ENCODE measurements around the gene DUOX2.
"Not testable (repeated sequence)": the region's sequence is repeated elsewhere in the genome, so short reads cannot be mapped to it uniquely, and the experiment has no call there.

DUOX2 gene

DNA sequence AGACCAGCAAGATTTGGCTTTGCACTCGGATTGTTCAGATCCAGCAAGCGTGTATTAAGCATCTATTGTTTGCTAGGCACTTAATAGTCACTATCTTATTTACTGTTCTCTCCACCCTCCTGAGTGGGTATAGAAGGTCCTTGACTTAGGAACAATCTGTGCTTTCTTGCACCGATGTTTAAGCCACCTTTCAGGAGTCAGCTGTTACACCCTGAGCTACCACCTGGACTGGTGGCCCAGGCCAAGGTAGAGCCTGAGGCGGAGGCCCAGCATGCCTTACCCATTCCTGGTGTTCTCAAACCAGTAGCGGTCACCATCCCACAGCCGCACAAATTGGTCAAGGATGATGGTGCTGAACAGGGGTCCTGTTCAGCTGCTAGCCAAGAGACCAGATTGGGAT is 25.8 kb upstream of the DUOX2 start:
- 92 to 95% methylated on average over 6 of the region's 6 CpGs for WGBS, 2 experiments
- H3K4me1 ChIP-seq (ENCODE audit: control insufficient read depth, insufficient read depth, low read length): no peaks in the 10 kb centered on the region
- no peaks in the 10 kb centered on the region for H3K9me3 ChIP-seq (ENCODE audit: control insufficient read depth, low read length)
- H3K27ac ChIP-seq (ENCODE audit: insufficient read depth, low read depth, low read length, poor library complexity, severe bottlenecking): no peak overlapping the region
- no peaks in the 10 kb centered on the region for H3K36me3 ChIP-seq (ENCODE audit: control insufficient read depth, insufficient read depth, low read length)
- peaks cover 22% of the 10 kb centered on the region for H3K27me3 ChIP-seq (ENCODE audit: control insufficient read depth, insufficient read depth, low read length, poor library complexity, severe bottlenecking)
- no peak overlapping the region for H3K4me3 ChIP-seq (ENCODE audit: insufficient read depth, low read depth, low read length)

DNA sequence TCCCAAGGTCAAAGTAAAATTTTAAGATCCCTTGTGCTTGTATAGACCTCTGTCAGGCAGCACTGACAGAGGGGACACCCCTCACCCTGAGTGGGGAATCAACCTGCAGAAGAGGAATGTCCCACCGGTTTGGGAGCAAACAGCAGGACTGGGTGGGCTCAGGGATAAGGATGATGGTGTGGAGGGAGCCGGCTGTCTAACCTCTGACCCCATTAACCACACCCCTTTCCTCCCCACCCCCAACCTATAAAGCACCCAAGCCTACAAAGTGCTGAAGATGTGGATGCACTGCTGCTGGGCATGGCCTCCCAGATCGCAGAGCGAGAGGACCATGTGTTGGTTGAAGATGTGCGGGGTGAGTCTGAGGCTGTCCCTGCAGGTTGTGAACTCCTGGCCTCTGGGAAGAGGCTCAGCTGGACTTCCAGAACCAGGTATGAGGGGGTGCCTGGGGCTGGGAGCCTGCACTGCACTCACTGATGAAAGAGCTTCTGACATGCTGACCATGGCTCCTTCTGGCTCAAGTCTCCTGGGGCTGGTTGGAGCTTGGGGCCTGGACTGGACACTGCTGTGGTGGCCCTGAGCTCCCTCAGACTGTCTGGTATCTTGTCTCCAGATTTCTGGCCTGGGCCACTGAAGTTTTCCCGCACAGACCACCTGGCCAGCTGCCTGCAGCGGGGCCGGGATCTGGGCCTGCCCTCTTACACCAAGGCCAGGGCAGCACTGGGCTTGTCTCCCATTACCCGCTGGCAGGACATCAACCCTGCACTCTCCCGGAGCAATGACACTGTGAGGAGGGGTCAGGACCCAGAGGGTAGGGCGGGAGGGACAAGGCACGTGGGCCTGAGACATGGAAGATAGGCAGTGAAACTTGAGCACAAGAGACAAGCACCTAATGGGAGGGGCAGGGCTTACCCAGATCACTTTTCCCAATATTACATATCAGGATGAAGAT is 25.1 kb upstream of the DUOX2 start:
- H3K27me3 ChIP-seq (ENCODE audit: control insufficient read depth, insufficient read depth, low read length, poor library complexity, severe bottlenecking): peaks cover 29% of the 10 kb centered on the region
- WGBS, 2 experiments: 81 to 87% methylated on average over 11 of the region's 12 CpGs
- no peak overlapping the region for H3K27ac ChIP-seq (ENCODE audit: insufficient read depth, low read depth, low read length, poor library complexity, severe bottlenecking)
- H3K4me1 ChIP-seq (ENCODE audit: control insufficient read depth, insufficient read depth, low read length): no peaks in the 10 kb centered on the region
- H3K4me3 ChIP-seq (ENCODE audit: insufficient read depth, low read depth, low read length): no peak overlapping the region
- no peaks in the 10 kb centered on the region for H3K36me3 ChIP-seq (ENCODE audit: control insufficient read depth, insufficient read depth, low read length)
- no peaks in the 10 kb centered on the region for H3K9me3 ChIP-seq (ENCODE audit: control insufficient read depth, low read length)

DNA sequence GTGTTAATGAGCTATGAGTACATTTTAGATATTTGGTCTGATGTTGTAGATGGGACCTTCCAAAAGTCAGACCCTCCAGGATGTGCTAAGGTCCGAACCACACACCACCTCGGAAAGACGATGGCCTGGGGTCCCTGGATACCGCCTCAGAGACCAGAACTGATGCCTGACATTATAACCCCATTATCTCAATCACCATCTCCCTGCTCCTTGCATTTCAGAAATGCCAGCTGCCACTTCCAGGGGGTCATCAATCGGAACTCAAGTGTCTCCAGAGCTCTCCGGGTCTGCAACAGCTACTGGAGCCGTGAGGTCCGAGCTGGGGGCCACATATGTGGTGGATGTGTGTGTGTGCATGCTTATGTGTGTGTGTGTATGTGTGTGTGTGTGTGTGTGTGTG is 23.7 kb upstream of the DUOX2 start:
- Histone ChIP-seq H3K36me3 (ENCODE audit: control insufficient read depth, insufficient read depth, low read length) (no peaks in the 10 kb centered on the region), H3K9me3 (ENCODE audit: control insufficient read depth, low read length) (no peaks in the 10 kb centered on the region), H3K27ac (ENCODE audit: insufficient read depth, low read depth, low read length, poor library complexity, severe bottlenecking) (no peak overlapping the region), H3K4me1 (ENCODE audit: control insufficient read depth, insufficient read depth, low read length) (no peaks in the 10 kb centered on the region), H3K27me3 (ENCODE audit: control insufficient read depth, insufficient read depth, low read length, poor library complexity, severe bottlenecking) (peaks cover 43% of the 10 kb centered on the region), H3K4me3 (ENCODE audit: insufficient read depth, low read depth, low read length) (no peak overlapping the region)
- 93 to 94% methylated on average over 8 of the region's 8 CpGs for WGBS, 2 experiments

DNA sequence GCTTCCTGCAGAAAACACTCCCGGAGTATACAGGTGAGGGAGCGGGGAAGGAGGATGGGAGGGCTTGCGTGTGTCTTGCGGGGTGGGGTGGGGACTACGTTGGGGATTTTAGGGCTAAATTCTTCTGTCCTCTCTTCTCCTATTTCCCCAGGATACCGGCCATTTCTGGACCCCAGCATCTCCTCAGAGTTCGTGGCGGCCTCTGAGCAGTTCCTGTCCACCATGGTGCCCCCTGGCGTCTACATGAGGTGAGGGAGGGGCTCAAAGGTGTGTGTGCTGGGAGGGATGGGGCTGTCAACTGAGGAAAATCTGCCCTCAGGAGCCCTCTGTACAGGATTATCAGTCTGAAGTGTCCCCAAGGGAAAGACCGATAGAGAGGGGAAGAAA is 22.4 kb upstream of the DUOX2 start:
- Histone ChIP-seq H3K36me3 (ENCODE audit: control insufficient read depth, insufficient read depth, low read length) (no peaks in the 10 kb centered on the region), H3K27ac (ENCODE audit: insufficient read depth, low read depth, low read length, poor library complexity, severe bottlenecking) (no peak overlapping the region), H3K4me1 (ENCODE audit: control insufficient read depth, insufficient read depth, low read length) (no peaks in the 10 kb centered on the region), H3K27me3 (ENCODE audit: control insufficient read depth, insufficient read depth, low read length, poor library complexity, severe bottlenecking) (peaks cover 56% of the 10 kb centered on the region), H3K4me3 (ENCODE audit: insufficient read depth, low read depth, low read length) (no peak overlapping the region), H3K9me3 (ENCODE audit: control insufficient read depth, low read length) (no peaks in the 10 kb centered on the region)
- WGBS, 2 experiments: 33 to 47% methylated on average over 9 to 10 of the region's 10 CpGs

DNA sequence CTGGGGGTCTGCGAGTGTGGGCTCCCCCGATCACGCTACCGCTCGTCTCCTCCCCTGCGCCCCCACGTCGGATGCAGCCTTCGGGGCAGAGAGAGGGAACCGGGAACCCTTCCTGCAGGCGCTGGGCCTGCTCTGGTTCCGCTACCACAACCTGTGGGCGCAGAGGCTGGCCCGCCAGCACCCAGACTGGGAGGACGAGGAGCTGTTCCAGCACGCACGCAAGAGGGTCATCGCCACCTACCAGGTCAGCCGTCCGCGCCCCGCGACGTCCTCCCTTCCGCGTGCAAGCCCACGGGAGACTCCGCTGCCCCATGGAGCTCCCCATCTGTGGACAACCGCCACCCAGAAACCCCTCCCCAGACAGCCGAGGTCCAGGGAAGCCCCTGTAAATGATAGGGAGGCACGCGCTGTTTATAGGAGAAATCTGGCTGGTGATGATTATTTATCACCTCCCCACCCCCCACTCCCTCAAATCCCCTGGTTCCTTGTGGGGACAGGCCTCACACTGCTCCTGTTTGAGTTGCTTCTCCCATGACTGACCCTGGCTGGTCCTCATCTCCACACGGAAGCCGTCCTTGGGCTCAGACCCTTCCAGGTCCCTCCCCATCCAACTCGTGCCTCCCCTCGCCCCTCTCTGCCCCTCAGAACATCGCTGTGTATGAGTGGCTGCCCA is 21.9 kb upstream of the DUOX2 start:
- not testable (repeated sequence) for H3K4me3 ChIP-seq (ENCODE audit: insufficient read depth, low read depth, low read length); H3K9me3 ChIP-seq (ENCODE audit: control insufficient read depth, low read length); H3K4me1 ChIP-seq (ENCODE audit: control insufficient read depth, insufficient read depth, low read length); H3K36me3 ChIP-seq (ENCODE audit: control insufficient read depth, insufficient read depth, low read length); H3K27ac ChIP-seq (ENCODE audit: insufficient read depth, low read depth, low read length, poor library complexity, severe bottlenecking)
- peaks cover 62% of the 10 kb centered on the region for H3K27me3 ChIP-seq (ENCODE audit: control insufficient read depth, insufficient read depth, low read length, poor library complexity, severe bottlenecking)
- WGBS, 2 experiments: 45 to 70% methylated on average over 7 to 11 of the region's 37 CpGs

DNA sequence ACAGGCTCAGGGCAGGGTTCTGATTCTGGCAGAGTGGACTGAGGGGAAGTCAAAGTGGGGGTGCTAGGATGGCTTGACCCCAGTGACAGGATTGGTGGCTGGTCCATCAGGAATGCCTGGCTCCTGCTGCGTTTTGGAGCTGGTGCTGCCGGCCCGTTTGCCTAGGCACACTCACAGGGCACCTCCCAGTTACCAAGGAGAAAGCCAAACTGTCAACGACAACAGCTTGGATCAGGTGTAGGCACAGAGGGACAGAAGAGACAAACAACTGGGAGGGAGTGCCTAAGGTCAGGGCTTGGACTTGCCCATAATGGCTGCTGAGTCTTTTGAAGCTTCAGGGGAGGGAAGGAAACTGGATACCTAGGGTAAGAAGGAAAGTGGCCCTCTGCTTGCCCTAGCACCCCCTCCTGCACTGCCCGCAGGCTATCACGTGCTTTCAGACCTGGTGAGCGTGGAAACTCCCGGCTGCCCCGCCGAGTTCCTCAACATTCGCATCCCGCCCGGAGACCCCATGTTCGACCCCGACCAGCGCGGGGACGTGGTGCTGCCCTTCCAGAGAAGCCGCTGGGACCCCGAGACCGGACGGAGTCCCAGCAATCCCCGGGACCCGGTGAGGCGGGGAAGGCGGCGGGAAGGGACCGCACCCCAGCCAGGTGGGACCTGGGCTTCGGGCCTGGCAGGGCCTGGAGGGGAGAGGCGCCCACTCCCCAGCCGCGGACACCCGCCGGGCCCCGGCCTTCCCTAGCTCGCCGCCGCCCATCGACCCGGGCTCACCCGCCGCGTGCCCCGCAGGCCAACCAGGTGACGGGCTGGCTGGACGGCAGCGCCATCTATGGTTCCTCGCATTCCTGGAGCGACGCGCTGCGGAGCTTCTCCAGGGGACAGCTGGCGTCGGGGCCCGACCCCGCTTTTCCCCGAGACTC is 21.0 kb upstream of the DUOX2 start:
- peaks cover 71% of the 10 kb centered on the region for H3K27me3 ChIP-seq (ENCODE audit: control insufficient read depth, insufficient read depth, low read length, poor library complexity, severe bottlenecking)
- WGBS, 2 experiments: 17 to 19% methylated on average over 56 of the region's 57 CpGs

DNA sequence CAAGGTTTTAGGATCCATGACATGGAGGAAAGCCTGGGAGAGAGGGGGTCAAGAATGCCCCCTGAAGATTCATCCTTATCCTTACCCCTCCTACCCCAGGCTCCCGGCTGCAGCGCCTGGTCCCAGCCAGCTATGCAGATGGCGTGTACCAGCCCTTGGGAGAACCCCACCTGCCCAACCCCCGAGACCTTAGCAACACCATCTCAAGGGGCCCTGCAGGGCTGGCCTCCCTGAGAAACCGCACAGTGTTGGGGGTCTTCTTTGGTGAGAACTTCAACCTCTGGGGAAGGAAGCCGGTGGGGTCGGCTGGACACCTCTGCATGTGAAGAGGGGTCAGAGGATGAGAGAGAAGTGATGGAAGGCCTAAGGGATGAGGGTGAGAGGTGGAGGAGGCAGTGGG is 20.1 kb upstream of the DUOX2 start:
- Histone ChIP-seq H3K4me3 (ENCODE audit: insufficient read depth, low read depth, low read length) (no peak overlapping the region), H3K4me1 (ENCODE audit: control insufficient read depth, insufficient read depth, low read length) (no peaks in the 10 kb centered on the region), H3K36me3 (ENCODE audit: control insufficient read depth, insufficient read depth, low read length) (no peaks in the 10 kb centered on the region), H3K27ac (ENCODE audit: insufficient read depth, low read depth, low read length, poor library complexity, severe bottlenecking) (no peak overlapping the region), H3K27me3 (ENCODE audit: control insufficient read depth, insufficient read depth, low read length, poor library complexity, severe bottlenecking) (peaks cover 80% of the 10 kb centered on the region), H3K9me3 (ENCODE audit: control insufficient read depth, low read length) (no peaks in the 10 kb centered on the region)
- 93 to 96% methylated on average over 7 of the region's 7 CpGs for WGBS, 2 experiments

More for the DNA sequence above, 21.0 kb upstream of the DUOX2 start:
- H3K9me3 ChIP-seq (ENCODE audit: control insufficient read depth, low read length): no peaks in the 10 kb centered on the region
- H3K4me1 ChIP-seq (ENCODE audit: control insufficient read depth, insufficient read depth, low read length): no peaks in the 10 kb centered on the region
- no peak overlapping the region for H3K27ac ChIP-seq (ENCODE audit: insufficient read depth, low read depth, low read length, poor library complexity, severe bottlenecking)
- H3K4me3 ChIP-seq (ENCODE audit: insufficient read depth, low read depth, low read length): peak overlapping the region; percentile 17
- H3K36me3 ChIP-seq (ENCODE audit: control insufficient read depth, insufficient read depth, low read length): no peaks in the 10 kb centered on the region

DNA sequence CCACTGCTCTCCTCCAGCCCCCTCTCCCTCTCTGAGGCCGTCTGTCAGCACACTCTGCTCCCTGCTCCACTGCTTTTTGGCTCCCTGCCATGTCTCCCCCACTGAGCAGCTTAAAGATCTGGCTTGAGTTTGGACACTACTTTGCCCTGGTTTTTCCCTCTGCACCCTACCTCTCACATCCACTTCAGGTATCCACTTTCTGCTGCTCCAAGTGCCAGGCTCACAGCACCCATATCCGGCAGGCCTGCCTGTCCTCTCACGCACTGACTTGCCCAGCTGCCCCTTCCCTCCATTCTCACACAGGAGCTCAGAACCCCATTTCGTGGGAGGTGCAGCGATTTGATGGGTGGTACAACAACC is 19.6 kb upstream of the DUOX2 start:
- WGBS, 2 experiments: 82 to 85% methylated on average over 5 of the region's 5 CpGs
- Histone ChIP-seq H3K36me3 (ENCODE audit: control insufficient read depth, insufficient read depth, low read length) (no peaks in the 10 kb centered on the region), H3K4me3 (ENCODE audit: insufficient read depth, low read depth, low read length) (no peak overlapping the region), H3K27ac (ENCODE audit: insufficient read depth, low read depth, low read length, poor library complexity, severe bottlenecking) (no peak overlapping the region), H3K27me3 (ENCODE audit: control insufficient read depth, insufficient read depth, low read length, poor library complexity, severe bottlenecking) (peaks cover 85% of the 10 kb centered on the region), H3K9me3 (ENCODE audit: control insufficient read depth, low read length) (no peaks in the 10 kb centered on the region), H3K4me1 (ENCODE audit: control insufficient read depth, insufficient read depth, low read length) (no peaks in the 10 kb centered on the region)

DNA sequence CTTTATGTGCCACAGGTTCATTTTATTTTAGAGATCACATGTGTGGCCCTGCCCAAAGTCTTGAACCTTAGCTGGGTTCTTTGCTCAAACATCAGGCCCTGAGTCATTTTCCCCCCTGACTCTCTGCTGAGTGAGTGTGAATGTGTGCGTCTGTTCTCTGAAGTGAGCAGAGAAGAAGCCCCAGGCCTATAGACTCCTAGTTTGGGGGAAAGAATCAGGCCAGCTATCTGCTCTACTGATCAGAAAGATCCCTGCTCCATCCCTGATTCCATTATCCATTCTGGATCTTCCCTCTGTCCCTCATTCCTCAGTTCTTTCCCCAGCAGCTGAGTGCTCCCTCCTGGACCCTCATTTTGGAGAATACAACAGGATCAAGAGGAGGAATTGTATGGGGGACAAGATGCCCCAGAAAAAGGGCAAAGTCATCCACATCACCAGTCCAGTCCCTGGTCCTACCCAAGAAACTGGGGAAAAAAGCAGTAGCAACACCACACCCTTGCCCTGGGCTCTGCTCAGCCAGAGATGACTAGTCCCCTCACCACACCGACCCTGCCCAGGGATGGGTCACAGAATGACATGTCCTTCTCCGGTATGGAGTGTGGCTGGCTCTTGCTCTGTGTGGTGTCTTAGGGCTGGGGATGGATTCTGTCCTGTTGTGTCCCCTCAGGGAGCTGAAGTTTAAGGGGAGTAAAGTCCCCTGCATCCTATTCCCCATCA is 19.0 kb upstream of the DUOX2 start:
- Histone ChIP-seq H3K36me3 (ENCODE audit: control insufficient read depth, insufficient read depth, low read length) (no peaks in the 10 kb centered on the region), H3K4me1 (ENCODE audit: control insufficient read depth, insufficient read depth, low read length) (no peaks in the 10 kb centered on the region), H3K27me3 (ENCODE audit: control insufficient read depth, insufficient read depth, low read length, poor library complexity, severe bottlenecking) (peaks cover 90% of the 10 kb centered on the region), H3K9me3 (ENCODE audit: control insufficient read depth, low read length) (no peaks in the 10 kb centered on the region), H3K27ac (ENCODE audit: insufficient read depth, low read depth, low read length, poor library complexity, severe bottlenecking) (no peak overlapping the region), H3K4me3 (ENCODE audit: insufficient read depth, low read depth, low read length) (no peak overlapping the region)
- WGBS, 2 experiments: 82 to 91% methylated on average over 3 of the region's 3 CpGs

Measured in ectodermal cell (in vitro differentiated cells).